Measurements from ENCODE around the gene ETV5.

Gene ETV5

DNA sequence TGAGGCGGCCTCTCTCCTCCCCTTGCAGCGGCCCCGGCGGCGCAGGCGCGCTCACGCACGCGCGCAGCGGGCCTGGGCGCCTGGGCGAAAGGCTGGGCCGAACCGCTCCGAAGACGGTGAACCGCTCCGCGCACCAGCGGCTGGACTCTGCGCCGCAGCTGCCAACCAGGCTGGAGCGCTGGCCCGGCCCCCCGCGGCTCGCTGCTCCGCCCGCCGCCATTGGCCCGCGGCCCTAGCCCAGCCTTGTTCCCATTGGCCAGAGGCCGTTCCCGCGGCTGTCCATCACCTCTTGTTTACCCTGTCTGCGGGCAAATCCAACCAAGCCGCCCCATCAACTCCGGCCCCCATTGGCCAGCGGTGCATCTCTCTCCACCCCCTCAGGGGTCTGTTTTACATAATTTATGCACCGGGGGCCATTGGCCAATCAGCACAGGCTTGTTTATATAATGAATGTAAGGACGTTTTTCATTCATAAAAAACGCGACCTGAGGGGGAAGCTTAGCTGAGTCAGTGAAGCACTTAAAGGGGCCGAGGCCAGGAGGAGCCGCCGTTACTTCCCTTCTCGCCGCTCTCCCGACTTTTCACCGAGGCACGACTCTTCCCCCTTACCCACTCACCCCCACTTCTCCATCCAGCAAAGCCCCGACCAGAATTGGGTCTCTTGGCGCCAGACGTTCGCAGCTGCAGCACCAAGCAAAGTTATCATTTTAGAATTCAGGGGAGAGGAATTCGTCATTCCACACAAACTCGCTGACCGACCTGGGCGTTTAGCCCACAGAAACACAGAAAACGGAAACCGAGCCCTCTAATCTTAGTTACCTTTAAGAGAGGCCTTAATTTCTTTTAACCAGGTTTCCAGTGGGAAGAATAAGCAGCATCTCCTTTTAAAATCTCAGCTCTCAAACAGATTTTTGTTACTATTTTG lies at the start of gene ETV5:
Gene ETV5 (minus strand): TSS at position 149 of the 925 bp plus-strand sequence. CDS start 3,221 bp downstream, outside the sequence.
- peak; percentile 95 for DNase-seq

DNA sequence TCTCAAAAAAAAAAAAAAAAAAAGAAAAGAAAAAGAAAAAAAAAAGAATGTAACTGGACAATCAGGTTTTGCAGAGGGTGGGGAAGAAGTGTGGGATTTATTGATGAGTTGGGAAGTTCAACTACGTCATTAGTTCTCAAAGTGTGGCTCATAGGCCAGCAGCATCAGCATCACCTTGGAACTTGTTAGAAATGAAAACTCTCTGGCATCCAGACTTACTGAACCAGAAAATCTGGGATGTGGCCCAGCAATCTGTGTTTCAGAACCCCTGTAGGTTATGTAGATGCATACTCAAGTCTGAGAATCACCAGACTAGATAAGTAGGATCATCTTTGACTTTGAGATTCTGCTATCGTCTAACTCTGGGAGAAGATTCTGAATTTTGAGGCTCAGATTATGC lies 45.8 kb upstream of the ETV5 start:
- no peak for DNase-seq

DNA sequence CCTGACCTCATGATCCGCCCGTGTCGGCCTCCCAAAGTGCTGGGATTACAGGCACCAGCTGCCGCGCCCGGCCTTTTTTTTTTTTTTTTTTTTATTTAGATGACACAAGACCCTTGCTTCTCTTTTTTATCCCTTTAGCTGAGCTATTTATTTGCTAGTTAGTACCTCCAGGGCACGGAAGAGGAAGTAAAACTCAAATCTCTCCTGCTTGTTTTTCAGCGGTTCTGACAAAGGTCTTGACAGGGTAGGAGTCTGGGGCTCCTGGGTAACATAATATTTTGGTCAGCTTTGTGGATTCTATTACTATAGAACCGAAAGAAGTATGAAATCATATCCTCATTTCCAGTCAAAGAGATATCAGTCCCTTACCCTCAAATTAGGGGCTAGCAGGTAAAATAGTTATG lies 44.0 kb upstream of the ETV5 start:
- DNase-seq, result no peak

- no peak for DNase-seq
These were observed 43.5 kb upstream of the ETV5 start for GRCh38 chr3:186152361-186152798.

- DNase-seq, result no peak
These were observed 42.4 kb upstream of the ETV5 start for GRCh38 chr3:186151077-186151971.

- DNase-seq, result no peak
These were observed 41.3 kb upstream of the ETV5 start for GRCh38 chr3:186150041-186150830.

DNA sequence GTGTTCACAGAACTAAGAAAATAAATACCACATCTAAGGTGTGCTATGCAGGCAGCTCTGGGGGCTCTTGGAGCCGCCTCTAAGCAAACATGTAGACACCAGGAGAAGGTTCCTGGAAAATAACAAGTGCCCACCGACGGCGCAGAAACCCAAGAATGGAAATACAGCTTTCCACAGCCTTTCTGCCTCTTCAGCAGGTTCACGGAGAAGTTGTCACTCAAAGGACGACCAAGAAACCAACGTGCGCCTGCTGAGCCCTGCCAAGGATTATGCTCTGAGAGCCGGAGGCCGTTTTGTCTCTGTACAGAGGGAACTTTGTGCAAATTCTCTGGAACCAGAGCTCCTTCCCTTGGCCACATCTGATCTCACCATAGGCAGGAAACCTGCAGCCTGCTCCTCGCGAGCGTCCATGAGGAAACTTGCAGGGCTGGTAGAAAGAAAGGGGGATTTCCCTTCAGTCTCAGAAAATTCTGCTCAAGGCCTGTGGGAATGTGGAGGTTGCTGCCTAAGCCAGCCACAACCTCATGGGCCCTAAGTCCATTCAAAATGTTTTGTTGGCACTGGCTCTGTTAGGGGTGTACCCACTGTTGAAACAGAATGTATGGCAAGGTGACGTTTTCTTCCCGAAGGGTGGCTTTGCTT lies 40.6 kb upstream of the ETV5 start:
- DNase-seq, result no peak

DNA sequence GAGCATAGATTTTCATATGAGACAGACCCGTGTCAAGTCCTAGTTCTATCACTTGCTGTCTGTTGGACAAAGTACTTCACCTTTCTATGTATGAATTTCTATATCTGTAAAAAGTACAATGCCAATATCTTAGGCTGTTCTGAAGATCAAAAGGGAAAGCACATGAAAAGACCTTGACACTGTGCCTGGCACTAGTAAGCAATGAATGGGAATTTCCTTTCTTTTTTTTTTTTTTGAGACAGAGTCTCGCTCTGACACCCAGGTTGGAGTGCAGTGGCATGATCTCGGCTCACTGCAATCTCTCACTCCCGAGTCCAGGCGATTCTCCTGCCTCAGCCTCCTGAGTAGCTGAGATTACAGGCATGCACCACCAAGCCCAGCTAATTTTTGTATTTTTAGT lies 35.4 kb upstream of the ETV5 start:
- no peak for DNase-seq

GRCh38 chr3:186143250-186143649 lies 34.4 kb upstream of the ETV5 start:
- DNase-seq, result no peak

DNA sequence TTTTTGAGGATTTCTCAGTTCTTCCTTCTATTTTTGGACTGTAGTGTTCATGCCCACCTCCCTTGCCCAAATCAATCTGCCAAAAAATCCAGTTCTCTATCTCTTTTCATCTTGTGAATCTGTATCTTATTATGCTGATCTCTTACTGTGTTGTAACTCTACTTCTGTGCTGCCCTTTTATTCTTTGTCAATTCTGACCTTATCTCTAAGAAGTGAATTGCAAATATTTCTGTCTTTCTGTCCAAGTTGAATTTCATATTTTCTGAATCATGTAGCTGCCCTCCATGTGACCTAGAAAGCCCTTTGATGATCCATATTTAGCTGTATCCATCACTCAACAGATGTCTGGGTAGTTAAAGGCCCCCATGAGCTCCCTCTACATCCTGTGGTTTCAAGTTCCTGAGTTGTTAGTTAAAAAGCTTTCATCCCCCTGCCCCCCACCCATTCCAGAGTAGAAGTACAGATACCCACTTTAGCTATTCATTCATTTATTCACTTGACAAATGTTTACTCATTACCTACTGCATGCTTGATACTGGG lies 33.6 kb upstream of the ETV5 start:
- no peak for DNase-seq

- DNase-seq, result no peak
These were observed 32.9 kb upstream of the ETV5 start for GRCh38 chr3:186141790-186142189.

- no peak for DNase-seq
These were observed 29.5 kb upstream of the ETV5 start for GRCh38 chr3:186138272-186138981.

DNA sequence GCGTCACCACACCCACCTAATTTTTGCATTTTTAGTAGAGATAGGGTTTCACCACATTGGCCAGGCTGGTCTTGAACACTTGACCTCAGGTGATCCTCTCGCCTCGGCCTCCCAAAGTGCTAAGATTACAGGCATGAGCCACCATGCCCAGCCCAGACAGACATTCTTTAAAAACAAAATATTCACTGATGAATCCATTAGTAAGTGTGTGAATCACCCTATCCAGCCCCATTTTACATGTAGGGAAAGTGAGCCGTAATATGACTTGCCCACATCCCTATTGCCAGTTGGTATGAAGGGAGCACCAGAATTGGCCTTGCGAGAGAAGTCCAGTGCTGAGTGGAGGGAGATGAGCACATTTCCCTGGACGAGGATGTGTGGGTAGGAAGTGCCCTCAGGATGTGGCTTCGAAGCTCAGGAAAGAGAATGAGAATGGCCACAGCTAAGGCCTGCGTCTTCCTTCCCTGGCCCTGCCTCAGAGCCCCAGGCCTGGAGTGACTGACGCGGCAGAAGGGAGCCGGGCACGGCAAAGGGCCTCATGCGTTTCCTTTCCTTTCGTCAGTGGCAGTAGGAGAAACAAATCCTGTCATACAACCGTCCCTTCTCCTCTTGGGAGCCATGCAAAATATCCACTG lies 28.3 kb upstream of the ETV5 start:
- DNase-seq, result no peak

GRCh38 chr3:186133980-186134379 lies 25.1 kb upstream of the ETV5 start:
- no peak for DNase-seq

DNA sequence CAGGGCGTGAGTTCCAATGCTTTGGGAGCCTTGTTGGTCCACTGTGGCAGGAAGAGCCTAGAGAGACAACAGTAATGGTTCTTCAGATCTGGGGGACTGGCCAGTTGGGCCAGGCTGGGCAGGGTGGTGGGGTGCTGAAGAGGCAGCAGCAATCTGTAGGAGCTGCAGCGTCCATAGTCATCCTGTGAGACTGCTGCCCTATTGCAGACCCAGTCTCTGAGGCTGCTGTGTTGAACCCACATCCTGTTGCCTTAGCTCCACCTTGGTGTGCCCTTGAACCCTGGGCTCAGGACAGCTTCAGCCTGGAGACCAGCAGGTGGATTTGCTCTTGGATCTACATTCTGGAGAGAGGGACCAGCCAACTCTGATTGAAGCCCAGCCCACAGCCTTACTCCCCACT lies 23.6 kb upstream of the ETV5 start:
- no peak for DNase-seq

DNA sequence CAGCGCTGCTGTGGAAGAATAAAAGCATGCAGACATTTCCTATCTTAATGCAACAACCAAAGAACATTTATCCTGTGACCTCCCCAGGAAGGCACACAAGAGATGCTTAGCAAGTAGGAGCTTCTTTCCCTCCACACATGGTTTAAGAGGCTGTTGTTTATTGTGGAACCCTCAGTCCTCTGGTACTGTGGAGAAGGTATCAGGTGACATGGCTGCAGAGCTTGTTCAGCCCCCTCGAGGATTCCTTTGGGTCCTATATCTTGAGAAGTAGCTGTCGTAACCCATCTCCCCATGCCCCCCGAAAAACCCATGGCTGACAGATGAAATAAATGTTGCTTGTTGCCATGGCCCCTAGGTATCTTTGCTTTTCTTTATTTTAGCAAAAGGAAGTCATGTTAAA lies 20.3 kb upstream of the ETV5 start:
- DNase-seq, result no peak

DNA sequence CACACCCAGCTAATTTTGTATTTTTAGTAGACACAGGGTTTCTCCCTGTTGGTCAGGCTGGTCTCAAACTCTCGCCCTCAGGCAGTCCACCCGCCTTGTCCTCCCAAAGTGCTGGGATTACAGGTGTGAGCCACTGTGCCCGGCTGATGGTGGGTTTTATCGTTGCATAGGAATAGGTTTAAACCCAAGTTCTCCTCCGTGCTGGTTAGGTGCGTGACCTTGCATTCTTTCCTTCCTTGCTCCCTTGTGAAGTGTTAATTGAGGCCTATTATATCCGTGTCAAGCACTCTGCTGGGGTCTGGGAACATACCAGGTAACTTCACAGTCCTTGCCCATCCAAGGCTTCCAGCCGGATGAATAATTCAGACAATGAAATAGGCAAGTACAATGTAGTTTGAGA lies 19.3 kb upstream of the ETV5 start:
- DNase-seq, result no peak

DNA sequence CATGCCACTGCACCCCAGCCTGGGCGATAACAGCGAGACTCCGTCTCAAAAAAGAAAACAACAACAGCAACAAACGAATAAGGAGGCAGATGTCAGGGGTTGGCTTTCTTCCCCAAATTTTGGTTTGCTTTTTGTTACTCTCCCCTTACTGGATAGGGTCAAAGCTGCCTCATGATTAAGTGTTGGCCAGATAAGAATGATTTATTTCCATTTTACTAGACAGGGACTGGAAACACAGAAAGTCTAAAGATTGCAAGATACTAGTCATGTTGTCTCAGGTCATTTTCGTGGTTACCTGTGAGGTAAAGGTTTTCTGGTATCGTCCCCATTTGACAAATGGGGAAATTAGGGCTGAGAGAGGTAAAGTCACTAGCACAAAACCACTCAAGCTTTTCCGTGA lies 18.6 kb upstream of the ETV5 start:
- no peak for DNase-seq

- no peak for DNase-seq
These were observed 16.2 kb upstream of the ETV5 start for GRCh38 chr3:186125118-186125517.

DNA sequence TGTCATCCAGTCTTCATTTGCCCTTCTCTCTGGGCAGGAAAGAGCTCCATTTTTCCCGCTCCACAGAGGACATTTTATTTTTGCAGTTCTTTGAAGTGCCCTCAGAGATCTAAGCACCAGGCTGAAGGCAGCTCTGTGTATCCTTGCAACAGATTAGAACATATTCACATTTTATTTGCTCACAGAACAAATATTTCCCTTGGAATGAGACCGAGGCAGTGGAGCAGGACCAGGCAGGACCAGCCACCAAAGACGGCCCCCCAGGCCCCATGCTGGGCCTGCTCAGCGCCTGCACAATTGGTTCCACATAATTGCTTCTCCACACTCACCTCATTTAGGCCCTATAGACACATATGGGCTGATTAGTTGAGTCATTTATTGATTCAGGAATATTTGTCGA lies 15.7 kb upstream of the ETV5 start:
- DNase-seq, result no peak

GRCh38 chr3:186123012-186123411 lies 14.1 kb upstream of the ETV5 start:
- DNase-seq, result no peak

Measured in stimulated activated CD4-positive, alpha-beta T cell treated with anti-CD3 and anti-CD28 coated beads, Interleukin-4, amount 100 ng/mL, for 24 hours (primary cell).